Measurements from ENCODE around the gene ACY1.

GRCh38 chr3:52017586-52017985 is 34.3 kb downstream of the ACY1 start:
- no peak for TF ChIP-seq CTCF (IDR thresholded peaks at IDR 0.05)
- no peak for TF ChIP-seq POLR2A (IDR thresholded peaks at IDR 0.05)

Data from body of pancreas (tissue), 4 donors.